HEK293 (cell line): Measurements from ENCODE around the gene SYNPO.

ENCODE experiments used
- CTCF ChIA-PET: fragments of 350-600 bp; formaldehyde crosslinking; extraction: SDS; loops from one replicate; lab custom pipeline; 2021; ENCODE audit warnings: antibody characterized with exemption; lab: Yijun Ruan, JAX
- POLR2A ChIA-PET: fragments of 300-600 bp; formaldehyde crosslinking; extraction: SDS; loops from one replicate; lab custom pipeline; 2020; ENCODE audit warnings: antibody characterized with exemption, inconsistent platforms; lab: Yijun Ruan, JAX
- H3K27ac ChIP-seq: fragments of 200-500 bp; sonication (Bioruptor generic); 2 replicates; pipeline ENCODE4 v1.5.1; 2014; ENCODE audit warnings: low read depth, low read length, control low read depth, inconsistent platforms; ENCODE audit errors: extremely low read depth
- H3K36me3 ChIP-seq, 2 experiments: fragments of 200-500 bp in 1 of 2; sonication (Bioruptor generic) in 1 of 2; 1 replicate in 1 of 2; 2 replicates in 1 of 2; pipeline ENCODE4 v1.5.1; 2014 to 2017; ENCODE audit warnings: inconsistent platforms in 2 of 2, low read length in 2 of 2; ENCODE audit not compliant: control insufficient read depth in 2 of 2, insufficient read depth in 1 of 2
- H3K4me1 ChIP-seq: fragments of 200-500 bp; sonication (Bioruptor generic); 2 replicates; pipeline ENCODE4 v1.5.1; 2014; ENCODE audit warnings: mild to moderate bottlenecking, low read length, inconsistent platforms; ENCODE audit not compliant: control insufficient read depth, insufficient read depth
- H3K4me3 ChIP-seq: 2 replicates; pipeline ENCODE4 v1.5.1; 2011; ENCODE audit warnings: low read depth, mild to moderate bottlenecking, control low read depth, low read length, moderate library complexity
- H3K9me3 ChIP-seq: fragments of 200-500 bp; sonication (Bioruptor generic); 2 replicates; pipeline ENCODE4 v1.5.1; 2014; ENCODE audit warnings: low read depth, low read length, inconsistent platforms; ENCODE audit not compliant: control insufficient read depth, insufficient read depth
- GFI1B ChIP-seq: fragments of 450-650 bp; formaldehyde crosslinking; IDR thresholded peaks from 2 replicates; pipeline ENCODE4 v1.5.1; 2016; ENCODE audit warnings: missing biosample characterization, missing genetic modification characterization
- GLI4 ChIP-seq: fragments of 450-650 bp; formaldehyde crosslinking; IDR thresholded peaks from 2 replicates; pipeline ENCODE4 v1.5.1; 2016; ENCODE audit warnings: missing biosample characterization, missing genetic modification characterization
- GLIS1 ChIP-seq: fragments of 450-650 bp; formaldehyde crosslinking; IDR thresholded peaks from 2 replicates; pipeline ENCODE4 v1.5.1; 2016; ENCODE audit warnings: missing biosample characterization, missing genetic modification characterization
- KLF16 ChIP-seq: fragments of 450-650 bp; formaldehyde crosslinking; IDR thresholded peaks from 2 replicates; pipeline ENCODE4 v1.5.1; 2017; ENCODE audit warnings: missing biosample characterization, missing genetic modification characterization
- PATZ1 ChIP-seq: fragments of 450-650 bp; formaldehyde crosslinking; IDR thresholded peaks from 2 replicates; pipeline ENCODE4 v1.5.1; 2016; ENCODE audit warnings: missing biosample characterization, missing genetic modification characterization
- PRDM10 ChIP-seq: fragments of 450-650 bp; formaldehyde crosslinking; IDR thresholded peaks from 2 replicates; pipeline ENCODE4 v1.5.1; 2016; ENCODE audit warnings: missing biosample characterization, missing genetic modification characterization
- SETDB1 ChIP-seq: IDR thresholded peaks from one replicate; pipeline ENCODE4 v1.6.1; 2017; ENCODE audit warnings: mild to moderate bottlenecking, low read length, moderate library complexity, mixed read lengths; ENCODE audit not compliant: insufficient read length
- ZBTB10 ChIP-seq: fragments of 450-650 bp; formaldehyde crosslinking; IDR thresholded peaks from 2 replicates; pipeline ENCODE4 v1.5.1; 2016; ENCODE audit warnings: missing biosample characterization, missing genetic modification characterization
- ZBTB48 ChIP-seq: fragments of 450-650 bp; formaldehyde crosslinking; IDR thresholded peaks from 2 replicates; pipeline ENCODE4 v1.5.1; 2016; ENCODE audit warnings: missing biosample characterization, missing genetic modification characterization
- ZFP37 ChIP-seq: fragments of 450-650 bp; formaldehyde crosslinking; IDR thresholded peaks from 2 replicates; pipeline ENCODE4 v1.5.1; 2016; ENCODE audit warnings: missing biosample characterization, missing genetic modification characterization
- ZNF175 ChIP-seq: fragments of 450-650 bp; formaldehyde crosslinking; IDR thresholded peaks from 2 replicates; pipeline ENCODE4 v1.5.1; 2016; ENCODE audit warnings: missing biosample characterization, missing genetic modification characterization
- ZNF223 ChIP-seq: fragments of 450-650 bp; formaldehyde crosslinking; IDR thresholded peaks from 2 replicates; pipeline ENCODE4 v1.5.1; 2016; ENCODE audit warnings: missing biosample characterization, missing genetic modification characterization
- ZNF239 ChIP-seq: fragments of 450-650 bp; formaldehyde crosslinking; IDR thresholded peaks from 2 replicates; pipeline ENCODE4 v1.5.1; 2016; ENCODE audit warnings: missing biosample characterization, missing genetic modification characterization
- ZNF366 ChIP-seq: fragments of 450-650 bp; formaldehyde crosslinking; conservative IDR thresholded peaks from 2 replicates; pipeline ENCODE4 v1.5.1; 2016; ENCODE audit warnings: missing biosample characterization, missing genetic modification characterization
- ZNF404 ChIP-seq: fragments of 450-650 bp; formaldehyde crosslinking; IDR thresholded peaks from 2 replicates; pipeline ENCODE4 v1.5.1; 2017; ENCODE audit warnings: missing biosample characterization, missing genetic modification characterization
- ZNF416 ChIP-seq: fragments of 450-650 bp; formaldehyde crosslinking; IDR thresholded peaks from 2 replicates; pipeline ENCODE4 v1.5.1; 2016; ENCODE audit warnings: missing biosample characterization, missing genetic modification characterization
- ZNF488 ChIP-seq: fragments of 450-650 bp; formaldehyde crosslinking; IDR thresholded peaks from 2 replicates; pipeline ENCODE4 v1.5.1; 2016; ENCODE audit warnings: missing biosample characterization, missing genetic modification characterization
- ZNF555 ChIP-seq: fragments of 450-650 bp; formaldehyde crosslinking; conservative IDR thresholded peaks from 2 replicates; pipeline ENCODE4 v1.5.1; 2017; ENCODE audit warnings: missing biosample characterization, mild to moderate bottlenecking, missing genetic modification characterization, inconsistent platforms
- ZNF561 ChIP-seq: fragments of 450-650 bp; IDR thresholded peaks from 2 replicates; pipeline ENCODE4 v1.5.1; 2018; ENCODE audit warnings: missing biosample characterization, missing genetic modification characterization, borderline replicate concordance
- ZNF629 ChIP-seq: fragments of 450-650 bp; formaldehyde crosslinking; IDR thresholded peaks from 2 replicates; pipeline ENCODE4 v1.5.1; 2017; ENCODE audit warnings: missing biosample characterization, missing genetic modification characterization
- ZNF677 ChIP-seq: fragments of 450-650 bp; IDR thresholded peaks from 2 replicates; pipeline ENCODE4 v1.5.0; 2018; ENCODE audit warnings: missing biosample characterization, mild to moderate bottlenecking, missing genetic modification characterization, moderate library complexity
- ZNF76 ChIP-seq: fragments of 450-650 bp; formaldehyde crosslinking; IDR thresholded peaks from 2 replicates; pipeline ENCODE4; 2016; ENCODE audit warnings: low read depth, missing biosample characterization, missing genetic modification characterization, borderline replicate concordance
- ZNF791 ChIP-seq: fragments of 450-650 bp; formaldehyde crosslinking; IDR thresholded peaks from 2 replicates; pipeline ENCODE4 v1.5.1; 2016; ENCODE audit warnings: missing biosample characterization, missing genetic modification characterization
- ZNF830 ChIP-seq: fragments of 450-650 bp; IDR thresholded peaks from 2 replicates; pipeline ENCODE4 v1.5.0; 2018; ENCODE audit warnings: missing biosample characterization, missing genetic modification characterization, low read depth, mild to moderate bottlenecking, moderate library complexity
- ZNF843 ChIP-seq: fragments of 450-650 bp; formaldehyde crosslinking; IDR thresholded peaks from 2 replicates; pipeline ENCODE4 v1.5.1; 2016; ENCODE audit warnings: missing biosample characterization, missing genetic modification characterization
- ZSCAN18 ChIP-seq: fragments of 450-650 bp; formaldehyde crosslinking; IDR thresholded peaks from 2 replicates; pipeline ENCODE4 v1.5.1; 2016; ENCODE audit warnings: missing biosample characterization, missing genetic modification characterization
- ZSCAN30 ChIP-seq: fragments of 450-650 bp; IDR thresholded peaks from 2 replicates; pipeline ENCODE4 v1.5.1; 2018; ENCODE audit warnings: missing biosample characterization, mild to moderate bottlenecking, missing genetic modification characterization, moderate library complexity

Gene SYNPO

GRCh38 chr5:150674341-150674821 is 33.9 kb downstream of the SYNPO start:
- ChIA-PET CTCF (interaction anchor here (0.9 to 1.3 kb wide), 4 partner anchors 48 to 126 kb away, joined by 3 read pairs; no protein-coding TSS in a partner anchor), POLR2A (interaction anchor here (1.0 kb wide), 1 partner anchor 27 kb away, joined by 3 read pairs; the partner anchor contains the start of gene RBM22)
- Histone ChIP-seq H3K9me3 (no peaks in the 10 kb centered on the region), H3K4me1 (no peaks in the 10 kb centered on the region; the same call in 1 of the 2 replicates), H3K27ac (no peak overlapping the region), H3K36me3 (no peaks in the 10 kb centered on the region), H3K4me3 (no peak overlapping the region)
- TF ChIP-seq ZNF175 (tag by site-specific recombination) (no peak), PRDM10 (no peak), ZNF76 (tag by site-specific recombination) (no peak), ZFP37 (tag by site-specific recombination) (no peak), PATZ1 (no peak), GFI1B (tag by site-specific recombination) (no peak), GLIS1 (tag by site-specific recombination) (peak; percentile 42), ZNF561 (no peak), ZNF830 (tag by site-specific recombination) (no peak), ZNF416 (tag by site-specific recombination) (no peak), ZBTB48 (tag by site-specific recombination) (0 out of 2 replicates have a peak, but pooled peaks have one; percentile 7), ZNF366 (tag by site-specific recombination) (no peak), KLF16 (tag by site-specific recombination) (no peak), ZNF791 (tag by site-specific recombination) (no peak), ZSCAN30 (tag by site-specific recombination) (no peak), ZNF488 (tag by site-specific recombination) (no peak), ZNF404 (tag by site-specific recombination) (no peak), ZSCAN18 (tag by site-specific recombination) (no peak), ZNF555 (tag by site-specific recombination) (no peak), ZNF677 (tag by site-specific recombination) (no peak), ZNF223 (tag by site-specific recombination) (0 out of 2 replicates have a peak, but pooled peaks have one; percentile 22), ZNF843 (no peak), ZNF629 (no peak), SETDB1 (no peak), GLI4 (tag by site-specific recombination) (no peak), ZNF239 (tag by site-specific recombination) (no peak), ZBTB10 (no peak)
